RWPE2 (cell line): ENCODE measurements around the gene CELF2.

Source experiments
- ATAC-seq: fragments of 200-7000 bp; cut with Tn5 transposase; 3 replicates; pipeline ENCODE4 v1.9.1; 2021; ENCODE audit warnings: low read depth
- DNase-seq: peaks from one replicate; pipeline ENCODE4 v3.0.0-alpha.2; 2020; ENCODE audit warnings: low spot score
- H3K27ac ChIP-seq: fragments of 450-650 bp; 2 replicates; pipeline ENCODE4 v1.5.1; 2017; ENCODE audit warnings: mild to moderate bottlenecking; ENCODE audit not compliant: poor library complexity, severe bottlenecking
- H3K27me3 ChIP-seq: fragments of 250-450 bp; sonication (Bioruptor Pico); 2 replicates; pipeline ENCODE4 v1.5.1; 2021; ENCODE audit warnings: mild to moderate bottlenecking, moderate library complexity; ENCODE audit not compliant: insufficient read depth, poor library complexity, severe bottlenecking
- H3K36me3 ChIP-seq: fragments of 250-450 bp; sonication (Bioruptor Pico); 2 replicates; pipeline ENCODE4 v1.5.1; 2020; ENCODE audit warnings: low read depth, mild to moderate bottlenecking, moderate library complexity
- H3K4me1 ChIP-seq: fragments of 250-450 bp; sonication (Bioruptor Pico); 2 replicates; pipeline ENCODE4 v1.5.1; 2021; ENCODE audit warnings: mild to moderate bottlenecking, moderate library complexity; ENCODE audit not compliant: insufficient read depth, poor library complexity, severe bottlenecking
- H3K4me3 ChIP-seq: fragments of 250-450 bp; sonication (Bioruptor Pico); 2 replicates; pipeline ENCODE4 v1.5.1; 2021; ENCODE audit warnings: mild to moderate bottlenecking, moderate library complexity; ENCODE audit not compliant: severe bottlenecking
- H3K9me3 ChIP-seq: fragments of 250-450 bp; sonication (Bioruptor Pico); 2 replicates; pipeline ENCODE4 v1.5.1; 2021; ENCODE audit warnings: mild to moderate bottlenecking, moderate library complexity; ENCODE audit not compliant: severe bottlenecking
- CTCF ChIP-seq: fragments of 450-650 bp; IDR thresholded peaks from one replicate; pipeline ENCODE4 v1.5.1; 2017; ENCODE audit warnings: mild to moderate bottlenecking, moderate library complexity; ENCODE audit not compliant: poor library complexity, severe bottlenecking

The CELF2 gene

DNA sequence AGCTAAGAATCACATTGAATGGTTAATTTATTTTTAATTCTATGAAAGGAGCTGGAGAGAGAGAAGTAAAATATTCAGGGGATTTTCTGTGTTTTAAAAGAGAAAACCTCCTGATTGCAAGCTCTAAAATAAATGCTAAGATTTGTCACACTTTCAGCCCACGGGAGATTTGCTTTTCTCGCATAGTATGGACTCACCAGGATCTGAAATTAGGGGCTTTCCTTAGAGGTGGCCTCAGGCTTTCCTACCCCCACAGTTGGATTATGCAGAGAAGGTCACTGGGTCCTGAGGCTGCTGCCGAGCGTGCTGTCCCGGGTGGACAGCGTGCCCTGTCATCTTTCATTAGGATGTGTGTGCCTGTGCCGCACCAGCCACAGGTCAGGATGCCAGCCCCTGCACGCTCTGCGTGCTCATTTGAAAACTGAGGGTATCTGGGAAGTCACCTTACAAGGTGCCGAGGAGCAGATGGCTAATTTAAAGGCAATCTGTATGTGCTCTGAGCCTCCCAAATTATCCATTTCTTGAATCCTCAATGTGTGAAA, 258.8 kb downstream of the CELF2 start:
- TF ChIP-seq CTCF, result no peak
- no peak overlapping the region for H3K4me3 ChIP-seq
- no peaks in the 10 kb centered on the region for H3K27me3 ChIP-seq
- no peak for ATAC-seq
- no peaks in the 10 kb centered on the region for H3K4me1 ChIP-seq
- H3K27ac ChIP-seq, result no peak overlapping the region
- no peaks in the 10 kb centered on the region for H3K9me3 ChIP-seq
- DNase-seq, result no peak
- H3K36me3 ChIP-seq, result no peaks in the 10 kb centered on the region

GRCh38 chr10:11279314-11279713, 261.6 kb downstream of the CELF2 start:
- Histone ChIP-seq H3K27ac (no peak overlapping the region), H3K9me3 (no peaks in the 10 kb centered on the region), H3K4me3 (no peak overlapping the region), H3K36me3 (no peaks in the 10 kb centered on the region), H3K4me1 (no peaks in the 10 kb centered on the region), H3K27me3 (no peaks in the 10 kb centered on the region)
- ATAC-seq (no peak), DNase-seq (no peak)
- no peak for TF ChIP-seq CTCF

GRCh38 chr10:11280187-11280932, 262.7 kb downstream of the CELF2 start:
- Histone ChIP-seq H3K4me1 (no peaks in the 10 kb centered on the region), H3K27ac (no peak overlapping the region), H3K4me3 (no peak overlapping the region), H3K27me3 (no peaks in the 10 kb centered on the region), H3K9me3 (no peaks in the 10 kb centered on the region), H3K36me3 (no peaks in the 10 kb centered on the region)
- TF ChIP-seq CTCF, result no peak
- no peak for DNase-seq
- no peak; the same call in 2 of the 3 replicates for ATAC-seq

DNA sequence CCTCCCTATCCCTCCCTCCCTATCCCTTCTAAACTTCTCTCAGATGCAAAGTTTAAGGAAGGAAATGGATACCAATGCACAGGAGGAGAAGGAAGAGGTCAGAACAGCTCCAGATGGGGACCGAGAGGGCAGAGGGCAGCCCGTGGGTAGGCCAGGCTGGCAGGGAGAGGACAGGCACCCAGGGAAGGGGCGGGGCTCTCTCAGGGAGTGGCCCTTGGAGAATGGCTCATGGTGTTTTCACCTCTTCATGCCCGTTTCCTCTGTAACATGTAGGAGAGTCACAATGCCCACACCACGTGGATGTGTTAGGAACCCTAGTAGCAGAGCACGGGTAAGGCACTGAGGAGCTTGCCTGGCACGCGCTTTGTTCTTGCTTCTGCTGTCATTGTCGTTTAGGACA, 264.5 kb downstream of the CELF2 start:
- TF ChIP-seq CTCF, result no peak
- no peak for DNase-seq

DNA sequence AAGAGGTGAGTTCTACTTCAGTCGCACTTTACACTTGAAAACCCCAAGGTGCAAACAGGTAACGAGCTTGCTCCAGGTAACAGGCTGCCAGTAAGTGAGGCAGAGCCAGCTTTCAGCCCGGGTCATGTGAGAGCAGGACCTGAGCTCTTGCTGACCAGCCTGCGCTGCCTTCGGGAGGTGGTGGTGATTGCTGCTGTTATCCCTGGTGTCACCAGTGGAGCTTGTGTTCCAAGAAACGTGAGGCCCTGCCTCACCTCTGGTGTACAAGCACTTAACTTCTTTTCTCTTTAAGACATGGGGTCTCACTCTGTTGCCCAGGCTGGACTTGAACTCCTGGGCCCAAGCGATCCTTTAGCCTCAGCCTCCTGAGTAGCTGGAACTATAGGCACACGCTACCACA, 265.0 kb downstream of the CELF2 start:
- no peak for DNase-seq
- ATAC-seq, result no peak
- no peaks in the 10 kb centered on the region for H3K4me1 ChIP-seq
- H3K9me3 ChIP-seq, result no peaks in the 10 kb centered on the region
- H3K4me3 ChIP-seq, result no peak overlapping the region
- H3K36me3 ChIP-seq, result no peaks in the 10 kb centered on the region
- TF ChIP-seq CTCF, result no peak
- H3K27me3 ChIP-seq, result no peaks in the 10 kb centered on the region
- H3K27ac ChIP-seq, result no peak overlapping the region

More for the DNA sequence above, 264.5 kb downstream of the CELF2 start:
- ATAC-seq, result no peak
- Histone ChIP-seq H3K27ac (no peak overlapping the region), H3K4me1 (no peaks in the 10 kb centered on the region), H3K9me3 (no peaks in the 10 kb centered on the region), H3K36me3 (no peaks in the 10 kb centered on the region), H3K4me3 (no peak overlapping the region), H3K27me3 (no peaks in the 10 kb centered on the region)
